ENCODE results near the gene ATP5MC2. TPM values are rescaled to one million over a fixed set of nuclear protein-coding genes. Genes with fewer than 3 reads are reported as not detected.

ATP5MC2 gene
- total RNA-seq, 4 donors from 2014 or later = 428 to 714 (median 580) TPM

DNA sequence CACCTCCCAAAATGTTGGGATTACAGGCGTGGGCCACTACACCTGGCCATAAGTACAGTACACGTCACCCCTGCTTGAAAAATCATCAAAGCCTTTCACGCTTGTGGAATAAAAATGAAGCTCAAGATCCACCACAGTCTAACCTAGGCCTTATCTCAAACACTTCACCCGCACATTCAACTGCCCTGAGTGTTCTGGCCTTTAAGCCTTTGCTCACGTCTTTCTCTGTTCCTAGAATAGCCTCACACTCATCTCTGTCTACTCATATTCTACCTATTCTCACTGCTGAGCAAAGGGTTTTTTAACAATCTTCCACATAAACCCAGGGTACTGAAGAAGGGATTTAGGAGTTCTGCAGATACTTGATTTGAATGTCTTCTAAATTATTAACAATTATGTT lies 41.4 kb upstream of the ATP5MC2 start:
- Histone ChIP-seq H3K4me3 (no peak overlapping the region), H3K4me1 (no peaks in the 10 kb centered on the region), H3K9me3 (no peaks in the 10 kb centered on the region), H3K27ac (no peak overlapping the region), H3K36me3 (peaks cover 0 to 98% of the 10 kb centered on the region in 2 donors), H3K27me3 (no peaks in the 10 kb centered on the region)
- DNase-seq (no peak), ATAC-seq (no peak)
- intact Hi-C loops (cut with DNase I; ENCODE audit: low total_unique reads) = no loop called here
- in situ Hi-C loops (cut with MboI; ENCODE audit: low sequenced_read_pairs in 4 of 4) = no loop called here
- TF ChIP-seq, protein P1, sequence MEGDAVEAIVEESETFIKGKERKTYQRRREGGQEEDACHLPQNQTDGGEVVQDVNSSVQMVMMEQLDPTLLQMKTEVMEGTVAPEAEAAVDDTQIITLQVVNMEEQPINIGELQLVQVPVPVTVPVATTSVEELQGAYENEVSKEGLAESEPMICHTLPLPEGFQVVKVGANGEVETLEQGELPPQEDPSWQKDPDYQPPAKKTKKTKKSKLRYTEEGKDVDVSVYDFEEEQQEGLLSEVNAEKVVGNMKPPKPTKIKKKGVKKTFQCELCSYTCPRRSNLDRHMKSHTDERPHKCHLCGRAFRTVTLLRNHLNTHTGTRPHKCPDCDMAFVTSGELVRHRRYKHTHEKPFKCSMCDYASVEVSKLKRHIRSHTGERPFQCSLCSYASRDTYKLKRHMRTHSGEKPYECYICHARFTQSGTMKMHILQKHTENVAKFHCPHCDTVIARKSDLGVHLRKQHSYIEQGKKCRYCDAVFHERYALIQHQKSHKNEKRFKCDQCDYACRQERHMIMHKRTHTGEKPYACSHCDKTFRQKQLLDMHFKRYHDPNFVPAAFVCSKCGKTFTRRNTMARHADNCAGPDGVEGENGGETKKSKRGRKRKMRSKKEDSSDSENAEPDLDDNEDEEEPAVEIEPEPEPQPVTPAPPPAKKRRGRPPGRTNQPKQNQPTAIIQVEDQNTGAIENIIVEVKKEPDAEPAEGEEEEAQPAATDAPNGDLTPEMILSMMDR (IDR thresholded peaks at IDR 0.05 in 4 of 5, conservative IDR thresholded peaks at IDR 0.05 in 1 of 5) = no peak
- no peak for TF ChIP-seq POLR2A (IDR thresholded peaks at IDR 0.05)

DNA sequence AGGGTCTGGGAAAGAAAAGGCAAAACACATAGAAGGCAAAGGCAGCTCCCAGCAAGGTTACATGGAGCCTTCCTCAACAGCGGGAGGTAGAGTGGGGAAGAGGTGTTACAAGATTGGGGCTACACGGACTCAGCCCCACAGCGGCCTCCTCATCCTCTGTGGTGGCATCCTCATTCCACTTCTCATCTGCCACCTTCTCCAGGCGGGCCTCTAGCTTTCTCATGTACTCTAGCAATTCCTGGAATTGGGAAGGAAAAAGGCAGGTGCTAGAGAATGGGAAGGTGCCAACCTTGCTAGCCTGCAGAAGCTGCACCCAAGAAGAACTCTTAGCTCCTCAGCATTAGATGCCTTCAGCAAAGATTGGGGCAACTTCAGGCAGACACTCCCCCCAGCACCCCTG lies 38.1 kb upstream of the ATP5MC2 start:
- TF ChIP-seq POLR2A (IDR thresholded peaks at IDR 0.05) = no peak
- TF ChIP-seq, protein P1 (IDR thresholded peaks at IDR 0.05 in 4 of 5, conservative IDR thresholded peaks at IDR 0.05 in 1 of 5) = no peak
- Histone ChIP-seq H3K27ac (no peak overlapping the region), H3K36me3 (peaks cover 0 to 74% of the 10 kb centered on the region in 2 donors), H3K4me3 (no peak overlapping the region), H3K9me3 (no peaks in the 10 kb centered on the region), H3K27me3 (no peaks in the 10 kb centered on the region), H3K4me1 (no peaks in the 10 kb centered on the region)
- DNase-seq (no peak), ATAC-seq (no peak)
- in situ Hi-C loops (cut with MboI; ENCODE audit: low sequenced_read_pairs in 4 of 4) = no loop called here
- intact Hi-C loops (cut with DNase I; ENCODE audit: low total_unique reads) = no loop called here

DNA sequence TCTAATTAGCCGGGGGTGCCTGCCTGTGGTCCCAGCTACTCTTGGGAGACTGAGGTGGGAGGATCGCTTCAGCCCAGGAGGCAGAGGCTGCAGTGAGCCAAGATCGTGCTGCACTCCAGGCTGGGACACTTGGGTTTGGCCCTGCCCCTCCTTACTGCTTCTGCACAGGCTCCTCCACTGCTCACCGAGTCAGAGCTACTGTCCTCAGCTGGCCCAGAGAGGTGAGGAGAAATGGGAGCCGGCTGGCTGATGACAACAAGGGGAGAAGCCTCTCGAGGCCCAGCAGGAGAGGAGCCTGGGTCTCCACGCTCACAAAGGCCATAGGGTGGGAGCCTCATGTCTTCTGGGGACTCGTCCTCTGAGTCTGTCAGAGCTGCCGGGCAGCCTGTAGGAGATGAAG lies 37.6 kb upstream of the ATP5MC2 start:
- intact Hi-C loops (cut with DNase I; ENCODE audit: low total_unique reads) (no loop called here), in situ Hi-C loops (cut with MboI; ENCODE audit: low sequenced_read_pairs in 4 of 4) (no loop called here)
- Histone ChIP-seq H3K9me3 (no peaks in the 10 kb centered on the region), H3K27me3 (no peaks in the 10 kb centered on the region), H3K27ac (no peak overlapping the region), H3K4me3 (no peak overlapping the region), H3K4me1 (no peaks in the 10 kb centered on the region), H3K36me3 (peaks cover 0 to 69% of the 10 kb centered on the region in 2 donors)
- ATAC-seq (no peak), DNase-seq (no peak)
- TF ChIP-seq POLR2A (IDR thresholded peaks at IDR 0.05) = no peak
- TF ChIP-seq, protein P1 (IDR thresholded peaks at IDR 0.05 in 4 of 5, conservative IDR thresholded peaks at IDR 0.05 in 1 of 5) = no peak

DNA sequence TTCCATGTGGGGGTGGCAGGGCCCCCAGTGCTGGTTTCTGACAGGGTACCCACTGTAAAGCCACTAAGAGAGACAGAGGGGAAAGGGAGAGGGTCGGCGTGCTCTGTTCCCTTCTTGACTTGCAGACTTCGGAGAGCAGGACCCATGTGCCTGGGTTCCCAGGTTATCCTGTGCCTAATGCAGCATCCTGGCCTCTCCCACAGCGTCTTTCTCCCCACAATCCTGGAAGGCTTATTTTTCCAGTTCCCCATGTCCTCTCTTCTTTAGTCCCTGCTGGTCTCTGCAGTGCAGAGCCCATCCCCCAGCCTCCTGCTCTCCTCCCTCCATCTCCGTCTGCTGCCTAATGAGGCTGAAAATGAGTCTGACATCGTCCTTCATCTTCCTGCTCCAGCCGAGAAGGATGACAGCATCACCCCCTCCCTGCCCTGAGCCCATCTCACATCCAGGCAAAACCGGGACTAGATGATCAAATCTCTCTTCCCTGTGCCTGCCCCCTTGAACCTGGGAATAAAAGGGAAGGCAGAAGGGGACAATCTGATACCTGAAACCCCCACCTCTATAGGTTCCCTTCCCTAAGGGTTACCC lies 36.3 kb upstream of the ATP5MC2 start:
- intact Hi-C loops (cut with DNase I; ENCODE audit: low total_unique reads) (no loop called here), in situ Hi-C loops (cut with MboI; ENCODE audit: low sequenced_read_pairs in 4 of 4) (no loop called here)
- ATAC-seq = no peak

More for the DNA sequence above, 36.3 kb upstream of the ATP5MC2 start:
- no peak overlapping the region for H3K27ac ChIP-seq
- no peaks in the 10 kb centered on the region for H3K9me3 ChIP-seq
- DNase-seq = no peak
- TF ChIP-seq POLR2A (IDR thresholded peaks at IDR 0.05) = no peak
- TF ChIP-seq, protein P1 (IDR thresholded peaks at IDR 0.05 in 4 of 5, conservative IDR thresholded peaks at IDR 0.05 in 1 of 5) = no peak
- no peak overlapping the region for H3K4me3 ChIP-seq
- H3K4me1 ChIP-seq = no peaks in the 10 kb centered on the region
- H3K36me3 ChIP-seq = peaks cover 0 to 57% of the 10 kb centered on the region in 2 donors
- peaks cover 0 to 8% (median 0%) of the 10 kb centered on the region in 3 donors for H3K27me3 ChIP-seq

Measured in gastrocnemius medialis (tissue), 4 donors.